GM21515 (cell line): ENCODE results near the gene MMP20.

Experiments
- ATAC-seq: cut with Tn5 transposase; IDR thresholded peaks from one replicate; pipeline ENCODE4 v1.9.1; 2021; ENCODE audit not compliant: unreplicated experiment

MMP20 gene

GRCh38 chr11:102592634-102593581 is 32.2 kb downstream of the MMP20 start:
- ATAC-seq, result no peak

GRCh38 chr11:102592131-102592530 is 33.0 kb downstream of the MMP20 start:
- no peak for ATAC-seq

- ATAC-seq, result no peak
Observed at GRCh38 chr11:102591160-102591718, 33.9 kb downstream of the MMP20 start.

- no peak for ATAC-seq
Observed at GRCh38 chr11:102590276-102591049, 34.7 kb downstream of the MMP20 start.

- peak; percentile 61 for ATAC-seq
Observed at GRCh38 chr11:102589047-102589459, 36.1 kb downstream of the MMP20 start.

- ATAC-seq, result no peak
Observed at GRCh38 chr11:102587722-102588121, 37.4 kb downstream of the MMP20 start.

GRCh38 chr11:102583141-102583873 is 41.8 kb downstream of the MMP20 start:
- ATAC-seq, result no peak

- ATAC-seq, result no peak
Observed at GRCh38 chr11:102582140-102582539, 43.0 kb downstream of the MMP20 start.

- no peak for ATAC-seq
Observed at GRCh38 chr11:102581066-102581465, 44.1 kb downstream of the MMP20 start.

GRCh38 chr11:102580185-102580951 is 44.8 kb downstream of the MMP20 start:
- no peak for ATAC-seq

GRCh38 chr11:102577723-102578122 is 47.4 kb downstream of the MMP20 start:
- no peak for ATAC-seq

- ATAC-seq, result no peak
Observed at GRCh38 chr11:102577182-102577581, 48.0 kb downstream of the MMP20 start.

GRCh38 chr11:102576350-102576749 is 48.8 kb downstream of the MMP20 start:
- no peak for ATAC-seq

- ATAC-seq, result no peak
Observed at GRCh38 chr11:102575012-102575411, 50.1 kb downstream of the MMP20 start.

- no peak for ATAC-seq
Observed at GRCh38 chr11:102573851-102574250, 51.3 kb downstream of the MMP20 start.

- no peak for ATAC-seq
Observed at GRCh38 chr11:102572554-102573220, 52.4 kb downstream of the MMP20 start.

GRCh38 chr11:102568851-102569250 is 56.3 kb downstream of the MMP20 start:
- ATAC-seq, result no peak

- ATAC-seq, result no peak
Observed at GRCh38 chr11:102566112-102566511, 59.0 kb downstream of the MMP20 start.

- ATAC-seq, result peak; percentile 56
Observed at GRCh38 chr11:102564110-102564509, 61.0 kb downstream of the MMP20 start.

- no peak for ATAC-seq
Observed at GRCh38 chr11:102561636-102562035, 63.5 kb downstream of the MMP20 start.
